K562 (cell line): ENCODE measurements around the gene PLIN5. TPM values are rescaled to one million over a fixed set of nuclear protein-coding genes. Genes with fewer than 3 reads are reported as not detected.

Experiments
- ATAC-seq: fragments of 200-7000 bp; cut with Tn5 transposase; 3 replicates; pipeline ENCODE4 v1.9.1; 2020; ENCODE audit warnings: moderate library complexity
- BruUV-seq: library from RNA; stranded (reverse); fragments of 400-500 nt; replicated peaks from 2 replicates; lab custom pipeline; 2021; lab: Mats Ljungman, UMichigan
- CTCF ChIA-PET: fragments of 300-600 bp; formaldehyde crosslinking; extraction: SDS; loops from one replicate; lab custom pipeline; 2021; ENCODE audit warnings: low intra/inter-chr PET ratio; lab: Yijun Ruan, JAX
- POLR2A ChIA-PET: fragments of 300-600, 350-650 bp; sonication (Branson Sonifier 250); formaldehyde crosslinking; extraction: SDS; loops from one replicate; lab custom pipeline; 2021; ENCODE audit warnings: antibody characterized with exemption, inconsistent platforms; lab: Yijun Ruan, JAX
- DNase-seq, 4 experiments: peaks; one replicate each; pipeline versions ENCODE4 v3.0.0 to v3.0.0-alpha.2; 2011 to 2018; ENCODE audit warnings: low spot score in 3 of 4, mixed read lengths in 3 of 4; ENCODE audit errors: extremely low read depth in 1 of 4
- FAIRE-seq: peaks from 2 replicates; lab custom pipeline; 2011; peaks lifted over from hg19 to GRCh38; lab: Jason Lieb, UNC
- H2AFZ ChIP-seq: 2 replicates; pipeline ENCODE4 v1.6.0; 2011; ENCODE audit warnings: low read depth, low read length, control low read depth, inconsistent platforms
- H3K27ac ChIP-seq: fragments of 200-600 bp; 3 replicates; pipeline ENCODE4 v1.8.0; 2011; ENCODE audit warnings: low read depth, mild to moderate bottlenecking, control low read depth, inconsistent platforms, low read length, moderate library complexity, mixed read lengths; ENCODE audit errors: extremely low read depth
- H3K27me3 ChIP-seq, 2 experiments: fragments of 300-600 bp in 1 of 2; 2 replicates in 1 of 2; 3 replicates in 1 of 2; pipeline versions ENCODE4 v1.6.0 to v1.8.0; 2011; ENCODE audit warnings: inconsistent platforms in 2 of 2, low read length in 2 of 2, mild to moderate bottlenecking in 1 of 2, mixed read lengths in 1 of 2, moderate library complexity in 1 of 2; ENCODE audit not compliant: control insufficient read depth in 2 of 2, insufficient read depth in 2 of 2
- H3K36me3 ChIP-seq: fragments of 300-600 bp; 3 replicates; pipeline ENCODE4 v1.8.0; 2011; ENCODE audit warnings: mild to moderate bottlenecking, low read length, inconsistent platforms; ENCODE audit not compliant: control insufficient read depth, insufficient read depth
- H3K4me1 ChIP-seq, 2 experiments: fragments of 200-600 bp in 1 of 2; replicated peaks in 1 of 2; 2 replicates in 1 of 2; 3 replicates in 1 of 2; pipeline versions ENCODE4 v1.5.1 to v1.8.0; 2011; ENCODE audit warnings: inconsistent platforms in 2 of 2, low read length in 2 of 2, mild to moderate bottlenecking in 1 of 2, mixed read lengths in 1 of 2, moderate library complexity in 1 of 2; ENCODE audit not compliant: control insufficient read depth in 2 of 2, insufficient read depth in 2 of 2
- H3K4me2 ChIP-seq: 2 replicates; pipeline ENCODE4 v1.6.1; 2011; ENCODE audit warnings: low read length, control low read depth, inconsistent platforms, mixed read lengths; ENCODE audit not compliant: insufficient read depth
- H3K4me3 ChIP-seq: fragments of 200-600 bp; sonication (generic), shearing (Covaris generic); 2 replicates; pipeline ENCODE4 v1.5.1; 2016; ENCODE audit warnings: control low read depth, inconsistent platforms
- H3K79me2 ChIP-seq: fragments of 200-600 bp; 3 replicates; pipeline ENCODE4 v1.8.0; 2011; ENCODE audit warnings: low read length, inconsistent platforms; ENCODE audit not compliant: control insufficient read depth, insufficient read depth
- H3K9ac ChIP-seq, 2 experiments: 2 replicates each; pipeline versions ENCODE4 v1.6.0 to v1.6.1; 2011; ENCODE audit warnings: low read depth in 2 of 2, low read length in 2 of 2, control low read depth in 1 of 2, inconsistent platforms in 1 of 2, mild to moderate bottlenecking in 1 of 2, mixed read lengths in 1 of 2; ENCODE audit not compliant: insufficient read depth in 1 of 2
- H3K9me1 ChIP-seq: one replicate; pipeline ENCODE4 v1.6.0; 2011; ENCODE audit warnings: inconsistent platforms, mild to moderate bottlenecking, low read length, moderate library complexity; ENCODE audit not compliant: control insufficient read depth, insufficient read depth
- H3K9me3 ChIP-seq: replicated peaks from 2 replicates; pipeline ENCODE4 v1.5.1; 2011; ENCODE audit warnings: low read depth, low read length, inconsistent platforms; ENCODE audit not compliant: control insufficient read depth, insufficient read depth
- H4K20me1 ChIP-seq: replicated peaks from 2 replicates; pipeline ENCODE4 v1.6.1; 2011; ENCODE audit warnings: low read length, inconsistent platforms, mixed read lengths; ENCODE audit not compliant: control insufficient read depth, insufficient read depth
- ARNT ChIP-seq, 2 experiments: fragments of 450-650 bp; IDR thresholded peaks; 2 replicates each; pipeline ENCODE4 v1.6.1; 2016; ENCODE audit warnings: mild to moderate bottlenecking in 1 of 2
- ETV1 ChIP-seq: fragments of 450-650 bp; conservative IDR thresholded peaks from 2 replicates; pipeline ENCODE4 v1.6.1; 2016; ENCODE audit warnings: missing genetic modification characterization, control low read depth, low read depth, missing compliant biosample characterization
- MTA1 ChIP-seq: fragments of 450-650 bp; IDR thresholded peaks from 2 replicates; pipeline ENCODE4 v1.6.1; 2017; ENCODE audit warnings: borderline replicate concordance
- PKNOX1 ChIP-seq: fragments of 450-650 bp; IDR thresholded peaks from 2 replicates; pipeline ENCODE4 v1.6.1; 2016
- POLR2G ChIP-seq: fragments of 200-400 bp; formaldehyde crosslinking; IDR thresholded peaks from 2 replicates; pipeline ENCODE4 v1.6.1; 2017; ENCODE audit warnings: low read depth, mild to moderate bottlenecking, antibody characterized with exemption, low read length, moderate library complexity
- ZNF140 ChIP-seq: fragments of 250-450 bp; sonication (Bioruptor Pico); IDR thresholded peaks from 2 replicates; pipeline ENCODE4 v1.8.0; 2021; ENCODE audit warnings: moderate library complexity, mild to moderate bottlenecking, inconsistent platforms
- ZNF785 ChIP-seq: fragments of 250-450 bp; sonication (Bioruptor Pico); IDR thresholded peaks from 2 replicates; pipeline ENCODE4 v1.4.0; 2020; ENCODE audit warnings: mild to moderate bottlenecking
- WGBS: fragments of 100-300 bp; shearing (Covaris generic); methylation state at CpG from one replicate; pipeline ENCODE4 v1.1.6; 2016; ENCODE audit warnings: low coverage, mixed read lengths; ENCODE audit not compliant: insufficient coverage; ENCODE audit errors: missing lambda C conversion rate; 5-methylcytosine and 5-hydroxymethylcytosine counted together
- in situ Hi-C: fragments of 300-500 bp; cut with MboI; formaldehyde crosslinking; loops from 4 replicates; pipeline ENCODE4 v1.15.0; 2018; ENCODE audit warnings: inconsistent platforms, mixed read lengths
- intact Hi-C: fragments of 100-400 bp; cut with micrococcal nuclease; formaldehyde crosslinking; loops from 2 replicates; pipeline ENCODE4 v1.14.2; 2022
- polyA plus RNA-seq, 8 experiments: library from polyadenylated mRNA; depleted of rRNA in 4 of 8; stranded (reverse) in 5 of 8; unstranded in 3 of 8; fragments of >200 nt; fragmentation: Nextera tagmentation in 2 of 8; fragmentation: Illumina TruSeq in 1 of 8; extraction: Ambion mirVana in 2 of 8; extraction: Trizol in 1 of 8; gene quantifications; 2 replicates each; pipeline versions ENCODE4 v1.2.1 to v1.2.3, GENCODE V29; 2011 to 2014; ENCODE audit warnings: inconsistent platforms in 1 of 8, missing spikeins in 1 of 8
- total RNA-seq, 7 experiments: library from RNA; depleted of rRNA in 6 of 7; stranded (reverse); fragments of >200 nt in 6 of 7; fragmentation: Illumina TruSeq in 2 of 7; extraction: Trizol in 2 of 7; gene quantifications; 2 replicates each; pipeline versions ENCODE4 v1.2.1 to v1.2.3, GENCODE V29; 2011 to 2021; ENCODE audit warnings: low replicate concordance in 1 of 7
- TF ChIP-seq, protein P1 (sequence below): fragments of 450-650 bp; formaldehyde crosslinking; IDR thresholded peaks from 2 replicates; pipeline ENCODE4 v1.4.0; 2020; ENCODE audit warnings: mild to moderate bottlenecking, moderate library complexity

The PLIN5 gene
- total and polyA plus RNA-seq, 9 of the 15 experiments (the other 6 are each of a cell fraction or from before 2014, with no cell fraction given) = 0.04 to 1.3 (median 0.50) TPM

GRCh38 chr19:4502282-4503131, 32.5 kb downstream of the PLIN5 start:
- H3K4me3 ChIP-seq = no peak overlapping the region
- 0 out of 4 replicates have a peak overlapping the region, but pooled peaks of 1 of the 2 experiments have one; percentile 7 for H3K9ac ChIP-seq
- H2AFZ ChIP-seq = no peak overlapping the region
- H3K4me2 ChIP-seq = no peak overlapping the region
- POLR2A ChIA-PET = interaction anchor here (1.2 kb wide), 1 partner anchor 14 kb away, joined by 3 read pairs; no protein-coding TSS in a partner anchor
- no peaks in the 10 kb centered on the region for H3K79me2 ChIP-seq
- FAIRE-seq = no peak
- no peak overlapping the region for H3K27ac ChIP-seq
- no TSS peak for BruUV-seq
- peaks cover 0 to 62% of the 10 kb centered on the region in 2 experiments; a peak in 2 of 5 replicates for H3K4me1 ChIP-seq
- intact Hi-C loops (no loop called here), in situ Hi-C loops (no loop called here)
- no peaks in the 10 kb centered on the region for H3K27me3 ChIP-seq
- H3K9me1 ChIP-seq = peaks cover 3% of the 10 kb centered on the region
- ATAC-seq = no peak
- peaks cover 5% of the 10 kb centered on the region; the same call in 1 of the 2 replicates for H4K20me1 ChIP-seq
- WGBS = 85% methylated on average over 32 of the region's 37 CpGs
- TF ChIP-seq PKNOX1 = no peak
- no peak for TF ChIP-seq ARNT (IDR thresholded peaks at IDR 0.05)
- no peak for TF ChIP-seq ZNF140 (CRISPR knock-in tag)
- TF ChIP-seq, protein P1, sequence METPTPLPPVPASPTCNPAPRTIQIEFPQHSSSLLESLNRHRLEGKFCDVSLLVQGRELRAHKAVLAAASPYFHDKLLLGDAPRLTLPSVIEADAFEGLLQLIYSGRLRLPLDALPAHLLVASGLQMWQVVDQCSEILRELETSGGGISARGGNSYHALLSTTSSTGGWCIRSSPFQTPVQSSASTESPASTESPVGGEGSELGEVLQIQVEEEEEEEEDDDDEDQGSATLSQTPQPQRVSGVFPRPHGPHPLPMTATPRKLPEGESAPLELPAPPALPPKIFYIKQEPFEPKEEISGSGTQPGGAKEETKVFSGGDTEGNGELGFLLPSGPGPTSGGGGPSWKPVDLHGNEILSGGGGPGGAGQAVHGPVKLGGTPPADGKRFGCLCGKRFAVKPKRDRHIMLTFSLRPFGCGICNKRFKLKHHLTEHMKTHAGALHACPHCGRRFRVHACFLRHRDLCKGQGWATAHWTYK (CRISPR knock-in tag) = no peak
- TF ChIP-seq POLR2G = 0 out of 2 replicates have a peak, but pooled peaks have one; percentile 12
- TF ChIP-seq ETV1 = no peak
- TF ChIP-seq MTA1 = no peak
- no peak for TF ChIP-seq ZNF785 (CRISPR knock-in tag)
- DNase-seq = no peak
- CTCF ChIA-PET = no interaction called here
- no peaks in the 10 kb centered on the region for H3K9me3 ChIP-seq
- H3K36me3 ChIP-seq = peaks cover 34% of the 10 kb centered on the region; the same call in 1 of the 3 replicates
